Ascending aorta (tissue), 2 donors: ENCODE results near the gene MARCOL. TPM values are rescaled to one million over a fixed set of nuclear protein-coding genes. Genes with fewer than 3 reads are reported as not detected.
"Not testable (repeated sequence)": the region's sequence is repeated elsewhere in the genome, so short reads cannot be mapped to it uniquely, and the experiment has no call there.

Experiments
- DNase-seq, 2 donors: peaks; one replicate each; pipeline ENCODE4 v3.0.0-alpha.2; 2019; ENCODE audit warnings: low spot score in 2 of 2
- H3K27ac ChIP-seq, 2 donors: fragments of 200-600 bp; sonication (generic); one replicate each; pipeline ENCODE4 v1.5.1; 2016 to 2017; ENCODE audit warnings: mild to moderate bottlenecking in 1 of 2
- H3K27me3 ChIP-seq: fragments of 200-600 bp; sonication (generic); one replicate; pipeline ENCODE4 v1.5.1; 2017
- H3K36me3 ChIP-seq, 2 donors: fragments of 200-600 bp; sonication (generic); one replicate each; pipeline ENCODE4 v1.5.1; 2016
- H3K4me1 ChIP-seq, 2 donors: fragments of 200-600 bp; sonication (generic); one replicate each; pipeline ENCODE4 v1.5.1; 2016 to 2017; ENCODE audit warnings: mild to moderate bottlenecking in 1 of 2
- H3K4me3 ChIP-seq, 2 donors: fragments of 200-600 bp; sonication (generic); one replicate each; pipeline ENCODE4 v1.5.1; 2016 to 2017; ENCODE audit warnings: mild to moderate bottlenecking in 1 of 2
- H3K9me3 ChIP-seq, 2 donors: fragments of 200-600 bp; sonication (generic); one replicate each; pipeline ENCODE4 v1.5.1; 2016
- intact Hi-C: fragments of 100-400 bp; cut with DNase I; formaldehyde crosslinking; loops from one replicate; pipeline ENCODE4 v1.15.1; 2023
- total RNA-seq: library from RNA; depleted of rRNA; stranded (reverse); fragments of >200 nt; gene quantifications from one replicate; pipeline ENCODE4 v1.1.0, GENCODE V29; 2016
- TF ChIP-seq, protein P1 (sequence below), 3 experiments: fragments of 200-600 bp in 2 of 3; fragments of 450-650 bp in 1 of 3; sonication (generic) in 2 of 3; IDR thresholded peaks; one replicate each; pipeline ENCODE4 v1.5.1; 2016 to 2019; ENCODE audit warnings: antibody characterized with exemption in 3 of 3, mild to moderate bottlenecking in 1 of 3, moderate library complexity in 1 of 3

Gene MARCOL
- total RNA-seq, 1 donor from 2014 or later = not detected

DNA sequence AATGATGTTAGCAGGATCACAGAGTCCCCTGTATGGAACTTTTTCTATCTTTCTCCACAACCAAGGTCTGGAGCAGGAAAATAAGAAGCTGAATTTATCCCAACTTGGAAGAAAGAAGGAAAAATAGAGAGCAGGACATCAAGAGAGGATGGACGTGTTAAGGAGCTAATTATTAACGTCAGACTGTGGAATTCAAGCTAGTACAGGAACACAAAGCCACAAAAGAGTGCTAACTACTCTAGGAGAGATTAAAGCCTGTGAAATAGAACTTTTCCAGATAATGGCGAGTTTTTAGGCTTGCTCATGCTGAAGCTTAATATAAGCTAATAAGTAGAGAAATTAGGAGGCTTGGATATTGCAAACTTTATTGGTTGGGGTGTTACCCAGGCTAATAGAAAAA, 29.6 kb downstream of the MARCOL start:
- no peaks in the 10 kb centered on the region for H3K9me3 ChIP-seq
- no peaks in the 10 kb centered on the region for H3K4me1 ChIP-seq
- H3K4me3 ChIP-seq = no peak overlapping the region
- no peaks in the 10 kb centered on the region for H3K27me3 ChIP-seq
- TF ChIP-seq, protein P1, sequence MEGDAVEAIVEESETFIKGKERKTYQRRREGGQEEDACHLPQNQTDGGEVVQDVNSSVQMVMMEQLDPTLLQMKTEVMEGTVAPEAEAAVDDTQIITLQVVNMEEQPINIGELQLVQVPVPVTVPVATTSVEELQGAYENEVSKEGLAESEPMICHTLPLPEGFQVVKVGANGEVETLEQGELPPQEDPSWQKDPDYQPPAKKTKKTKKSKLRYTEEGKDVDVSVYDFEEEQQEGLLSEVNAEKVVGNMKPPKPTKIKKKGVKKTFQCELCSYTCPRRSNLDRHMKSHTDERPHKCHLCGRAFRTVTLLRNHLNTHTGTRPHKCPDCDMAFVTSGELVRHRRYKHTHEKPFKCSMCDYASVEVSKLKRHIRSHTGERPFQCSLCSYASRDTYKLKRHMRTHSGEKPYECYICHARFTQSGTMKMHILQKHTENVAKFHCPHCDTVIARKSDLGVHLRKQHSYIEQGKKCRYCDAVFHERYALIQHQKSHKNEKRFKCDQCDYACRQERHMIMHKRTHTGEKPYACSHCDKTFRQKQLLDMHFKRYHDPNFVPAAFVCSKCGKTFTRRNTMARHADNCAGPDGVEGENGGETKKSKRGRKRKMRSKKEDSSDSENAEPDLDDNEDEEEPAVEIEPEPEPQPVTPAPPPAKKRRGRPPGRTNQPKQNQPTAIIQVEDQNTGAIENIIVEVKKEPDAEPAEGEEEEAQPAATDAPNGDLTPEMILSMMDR (IDR thresholded peaks at IDR 0.05) = no peak
- no peak for DNase-seq
- H3K27ac ChIP-seq = no peak overlapping the region
- H3K36me3 ChIP-seq = no peaks in the 10 kb centered on the region
- intact Hi-C loops = no loop called here

DNA sequence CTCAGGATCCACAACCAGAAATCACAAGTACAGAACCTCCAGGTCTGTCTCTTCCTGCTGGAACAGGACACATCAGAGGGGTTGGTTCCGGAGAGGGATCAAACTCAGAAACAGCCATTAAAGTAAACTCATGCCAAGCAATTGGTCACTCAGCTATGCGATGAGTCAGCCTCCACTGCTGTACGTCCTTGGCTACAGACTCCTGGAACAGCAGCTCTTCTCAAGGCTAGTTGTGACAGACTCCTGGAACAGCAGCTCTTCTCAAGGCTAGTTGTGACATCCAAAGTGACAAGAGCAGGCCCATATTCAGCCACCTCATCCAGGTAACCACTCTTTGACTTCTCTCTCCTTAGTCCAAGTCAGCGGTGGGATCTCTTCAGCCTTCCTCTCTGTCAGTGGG, 30.2 kb downstream of the MARCOL start, which contains the start of gene SPINK13:
TSS of gene SPINK13 (plus strand) at position 229 of the 400 bp plus-strand sequence. CDS start 1,279 bp downstream, outside the sequence.
- intact Hi-C loops = no loop called here
- Histone ChIP-seq H3K36me3 (no peaks in the 10 kb centered on the region), H3K9me3 (no peaks in the 10 kb centered on the region), H3K27ac (no peak within 1 kb of the TSS), H3K4me3 (no peak within 1 kb of the TSS), H3K27me3 (no peaks in the 10 kb centered on the region), H3K4me1 (no peaks in the 10 kb centered on the region)
- TF ChIP-seq, protein P1 (IDR thresholded peaks at IDR 0.05) = no peak
- no peak for DNase-seq

DNA sequence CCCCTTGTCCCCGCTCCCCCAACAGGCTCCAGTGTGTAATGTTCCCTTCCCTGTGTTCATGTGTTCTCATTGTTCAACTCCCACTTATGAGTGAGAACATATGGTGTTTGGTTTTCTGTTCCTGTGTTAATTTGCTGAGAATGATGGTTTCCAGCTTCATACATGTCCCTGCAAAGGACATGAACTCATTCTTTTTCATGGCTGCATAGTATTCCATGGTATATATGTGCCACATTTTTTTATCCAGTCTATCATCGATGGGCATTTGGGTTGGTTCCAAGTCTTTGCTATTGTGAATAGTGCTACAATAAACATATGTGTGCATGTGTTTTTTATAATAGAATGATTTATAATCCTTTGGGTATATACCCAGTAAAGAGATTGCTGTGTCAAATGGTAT, 36.8 kb downstream of the MARCOL start:
- intact Hi-C loops = not testable (repeated sequence)
- peaks cover 10 to 43% of the 10 kb centered on the region in 2 donors for H3K9me3 ChIP-seq

DNA sequence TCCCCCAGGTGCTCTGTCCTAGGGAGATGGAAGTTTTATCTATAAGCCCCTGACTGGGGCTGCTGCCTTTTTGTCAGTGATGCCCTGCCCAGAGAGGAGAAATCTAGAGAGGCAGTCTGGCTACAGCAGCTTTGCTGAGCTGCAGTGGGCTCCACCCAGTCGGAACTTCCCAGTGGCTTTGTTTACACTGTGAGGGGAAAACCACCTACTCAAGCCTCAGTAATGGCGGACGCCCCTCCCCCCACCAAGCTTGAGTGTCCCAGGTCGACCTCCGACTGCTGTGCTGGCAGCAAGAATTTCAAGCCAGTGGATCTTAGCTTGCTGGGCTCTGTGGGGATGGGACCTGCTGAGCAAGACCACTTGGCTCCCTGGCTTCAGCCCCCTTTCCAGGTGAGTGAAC, 42.6 kb downstream of the MARCOL start:
- H3K27ac ChIP-seq, intact Hi-C loops, H3K27me3 ChIP-seq, H3K36me3 ChIP-seq, H3K4me3 ChIP-seq, DNase-seq, H3K4me1 ChIP-seq: not testable (repeated sequence)
- H3K9me3 ChIP-seq = peaks cover 6 to 45% of the 10 kb centered on the region in 2 donors

More for the DNA sequence above, 36.8 kb downstream of the MARCOL start:
- H3K4me3 ChIP-seq, H3K4me1 ChIP-seq, H3K27me3 ChIP-seq, H3K27ac ChIP-seq, H3K36me3 ChIP-seq, DNase-seq: not testable (repeated sequence)

DNA sequence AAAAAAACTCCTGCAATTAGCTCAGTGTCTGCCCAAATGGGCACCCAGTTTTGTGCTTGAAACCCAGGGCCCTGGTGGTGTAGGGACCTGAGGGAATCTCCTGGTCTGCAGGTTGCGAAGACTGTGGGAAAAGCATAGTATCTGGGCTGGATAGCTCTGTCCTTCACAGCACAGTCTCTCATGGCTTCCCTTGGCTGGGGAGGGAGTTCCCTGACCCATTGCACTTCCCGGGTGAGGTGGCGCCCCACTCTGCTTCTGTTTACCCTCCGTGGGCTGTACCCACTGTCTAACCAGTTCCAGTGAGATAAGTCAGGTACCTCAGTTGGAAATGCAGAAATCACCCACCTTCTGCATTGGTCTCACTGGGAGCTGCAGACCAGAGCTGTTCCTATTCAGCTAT, 43.0 kb downstream of the MARCOL start:
- intact Hi-C loops, H3K27ac ChIP-seq, DNase-seq, H3K4me1 ChIP-seq, H3K36me3 ChIP-seq, H3K27me3 ChIP-seq, H3K4me3 ChIP-seq: not testable (repeated sequence)
- H3K9me3 ChIP-seq = peaks cover 6 to 40% of the 10 kb centered on the region in 2 donors

DNA sequence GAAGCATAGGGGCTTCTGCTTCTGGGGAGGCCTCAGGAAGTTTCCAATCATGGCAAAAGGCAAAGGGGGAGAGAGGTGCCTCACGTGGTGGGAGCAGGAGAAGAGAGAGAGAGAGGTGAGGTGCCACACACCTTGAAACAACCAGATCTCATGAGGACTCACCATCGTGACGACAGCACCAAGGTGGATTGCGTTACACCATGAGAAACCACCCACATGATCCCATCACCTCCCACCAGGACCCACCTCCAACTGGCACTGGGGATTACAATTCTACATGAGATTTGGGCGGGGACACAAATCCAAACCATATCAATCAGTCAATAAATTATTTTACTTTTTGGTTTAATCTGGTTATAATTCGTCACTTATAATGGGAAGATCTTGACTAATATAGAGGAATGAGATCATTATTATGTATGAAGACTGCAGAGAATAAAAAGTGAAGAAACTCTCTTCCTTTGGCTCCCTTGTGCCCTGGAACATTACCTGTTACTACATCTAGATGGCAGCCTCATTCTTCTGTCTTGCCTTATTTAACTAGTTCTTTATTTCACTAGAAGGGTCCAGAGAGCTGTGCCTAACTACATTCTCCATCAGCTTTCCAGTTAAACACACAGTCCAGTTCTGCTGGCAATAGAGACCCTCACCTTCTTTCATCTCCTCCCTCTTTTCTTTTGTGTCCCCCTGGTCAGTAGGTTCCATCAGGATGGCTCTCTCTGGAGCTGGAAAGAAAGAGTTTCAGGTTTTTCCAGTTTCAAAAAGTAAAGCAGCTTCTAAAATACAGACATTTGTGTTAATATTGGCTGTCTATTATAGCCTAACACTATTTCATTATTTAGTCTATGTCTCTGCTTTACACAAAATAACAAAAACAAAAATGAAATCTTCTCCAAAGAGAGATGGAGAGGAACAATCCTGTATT, 52.2 kb downstream of the MARCOL start:
- H3K4me3 ChIP-seq = no peak overlapping the region
- no peaks in the 10 kb centered on the region for H3K4me1 ChIP-seq
- TF ChIP-seq, protein P1 (IDR thresholded peaks at IDR 0.05) = peak in 1 of 3 experiments; percentile 14
- DNase-seq = no peak
- no peak overlapping the region for H3K27ac ChIP-seq
- no peaks in the 10 kb centered on the region for H3K9me3 ChIP-seq
- no peaks in the 10 kb centered on the region for H3K27me3 ChIP-seq
- no peaks in the 10 kb centered on the region for H3K36me3 ChIP-seq
- intact Hi-C loops = no loop called here

Other genes starting within 250 kb of the MARCOL start
- gene SPINK5, start 174.5 kb upstream of the MARCOL start, total RNA-seq = not detected
- not detected for gene SPINK14, start 70.0 kb upstream of the MARCOL start, total RNA-seq
- gene SPINK6, start 35.5 kb upstream of the MARCOL start, total RNA-seq = not detected
- gene SPINK13, start 30.3 kb downstream of the MARCOL start, total RNA-seq = not detected
- gene SPINK7, start 73.9 kb downstream of the MARCOL start, total RNA-seq = not detected
- not detected for gene SPINK9, start 97.0 kb downstream of the MARCOL start, total RNA-seq
- 12.1 TPM for gene FBXO38, start 145.4 kb downstream of the MARCOL start, total RNA-seq